BLaER1 treated with 17β-estradiol and CSF1 and Interleukin-3, amounts not matched to agents 10 nM and 100 nM (cell line): ENCODE results near the gene DZIP1.
A peak's percentile ranks its signal among the peaks of the same experiment; 100 is the strongest.

Experiments
- H3K27ac ChIP-seq, 11 experiments: shearing (Covaris generic); formaldehyde crosslinking; 2 replicates each; pipeline ENCODE4 v1.8.1; 2022
- H3K27me3 ChIP-seq, 11 experiments: shearing (Covaris generic); formaldehyde crosslinking; 2 replicates each; pipeline ENCODE4 v1.8.1; 2022
- H3K36me3 ChIP-seq, 11 experiments: shearing (Covaris generic); formaldehyde crosslinking; 2 replicates each; pipeline ENCODE4 v1.8.1; 2022
- H3K4me1 ChIP-seq, 10 experiments: shearing (Covaris generic); formaldehyde crosslinking; 2 replicates each; pipeline ENCODE4 v1.8.1; 2022
- H3K4me2 ChIP-seq, 11 experiments: shearing (Covaris generic); formaldehyde crosslinking; 2 replicates each; pipeline ENCODE4 v1.8.1; 2022
- H3K4me3 ChIP-seq, 10 experiments: shearing (Covaris generic); formaldehyde crosslinking; 2 replicates each; pipeline ENCODE4 v1.8.1; 2022
- H3K9ac ChIP-seq, 11 experiments: shearing (Covaris generic); formaldehyde crosslinking; 2 replicates each; pipeline ENCODE4 v1.8.1; 2022
- H3K9me3 ChIP-seq, 11 experiments: shearing (Covaris generic); formaldehyde crosslinking; replicated peaks in 1 of 11; 2 replicates each; pipeline ENCODE4 v1.8.1; 2022
- H4K20me1 ChIP-seq, 11 experiments: shearing (Covaris generic); formaldehyde crosslinking; 2 replicates each; pipeline ENCODE4 v1.8.1; 2022
- Cebpa-rat ChIP-seq, 11 experiments: shearing (Covaris generic); IDR thresholded peaks; 2 replicates each; pipeline ENCODE4 v1.8.1; 2022

The DZIP1 gene

DNA sequence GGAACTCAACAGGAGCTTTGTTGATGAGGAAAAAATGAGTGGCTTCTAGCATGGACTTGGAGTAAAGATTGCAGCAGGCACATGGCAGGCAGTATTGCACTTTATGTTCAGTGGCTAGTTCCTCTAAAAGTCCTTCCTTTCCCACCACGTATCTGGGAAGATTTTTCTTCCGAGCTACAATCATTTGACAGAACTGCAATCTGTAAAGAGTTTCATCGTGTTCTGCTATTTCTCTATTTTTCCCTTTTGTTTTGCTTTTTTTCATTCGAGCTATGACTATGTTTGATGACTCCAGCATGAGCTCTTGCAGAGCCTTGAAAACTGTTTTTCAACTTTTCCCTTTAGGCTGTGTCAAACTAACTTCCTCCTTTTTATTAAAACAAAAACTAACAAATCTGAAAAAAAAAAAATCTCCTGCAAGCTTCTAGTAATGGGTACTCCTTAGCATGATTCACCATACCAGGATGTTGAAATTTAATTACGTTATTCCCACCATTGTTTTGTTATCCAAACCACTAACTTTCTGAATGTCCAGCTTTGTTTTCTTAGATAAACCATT, 79.7 kb downstream of the DZIP1 start:
- Histone ChIP-seq H3K36me3 (no peaks in the 10 kb centered on the region), H3K4me3 (peak overlapping the region in 3 of 10 experiments; percentile 4 to 15 (median 6); a peak in 3 of 20 replicates), H3K27me3 (no peaks in the 10 kb centered on the region), H3K4me2 (peak overlapping the region in 5 of 11 experiments; percentile 35 to 89 (median 64); a peak in 10 of 22 replicates), H3K4me1 (peaks cover 0 to 23% (median 4%) of the 10 kb centered on the region in 10 experiments; a peak in 8 of 20 replicates), H3K9me3 (no peaks in the 10 kb centered on the region), H3K27ac (peak overlapping the region in 6 of 11 experiments; percentile 36 to 76 (median 70); a peak in 11 of 22 replicates), H4K20me1 (no peaks in the 10 kb centered on the region), H3K9ac (peak overlapping the region in 4 of 11 experiments; percentile 14 to 55 (median 50); a peak in 8 of 22 replicates)
- 0 out of 22 replicates have a peak, but pooled peaks of 1 of the 11 experiments have one; percentile 16 for TF ChIP-seq Cebpa-rat (IDR thresholded peaks at IDR 0.05)

DNA sequence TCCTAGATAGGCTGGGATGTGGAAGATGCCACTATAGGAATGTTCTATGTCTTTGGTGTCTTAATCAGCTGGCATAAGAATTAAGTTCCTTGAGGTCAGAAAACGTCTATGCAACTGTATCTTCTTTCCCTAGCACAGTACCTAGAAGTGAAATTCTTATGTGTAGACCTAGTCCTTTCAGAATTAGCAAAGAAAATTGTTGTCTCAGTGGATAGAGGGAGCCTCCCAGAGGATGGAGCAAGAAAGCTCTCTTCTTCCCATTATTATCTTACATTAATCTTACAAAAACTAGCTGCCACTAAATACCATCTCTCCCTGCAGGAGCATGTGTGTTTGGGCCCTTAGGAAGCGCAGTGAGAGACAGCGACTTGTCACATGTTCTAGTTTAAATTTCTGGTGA, 80.4 kb downstream of the DZIP1 start:
- Histone ChIP-seq H3K27me3 (no peaks in the 10 kb centered on the region), H3K4me3 (peak overlapping the region in 1 of 10 experiments; percentile 15; a peak in 2 of 20 replicates), H3K4me1 (peaks cover 0 to 23% (median 4%) of the 10 kb centered on the region in 10 experiments; a peak in 8 of 20 replicates), H4K20me1 (no peaks in the 10 kb centered on the region), H3K9ac (peak overlapping the region in 4 of 11 experiments; percentile 14 to 55 (median 50); a peak in 5 of 22 replicates), H3K27ac (peak overlapping the region in 6 of 11 experiments; percentile 13 to 76 (median 70); a peak in 10 of 22 replicates), H3K36me3 (no peaks in the 10 kb centered on the region), H3K4me2 (peak overlapping the region in 5 of 11 experiments; percentile 35 to 89 (median 64); a peak in 9 of 22 replicates), H3K9me3 (no peaks in the 10 kb centered on the region)
- TF ChIP-seq Cebpa-rat (IDR thresholded peaks at IDR 0.05) = no peak

DNA sequence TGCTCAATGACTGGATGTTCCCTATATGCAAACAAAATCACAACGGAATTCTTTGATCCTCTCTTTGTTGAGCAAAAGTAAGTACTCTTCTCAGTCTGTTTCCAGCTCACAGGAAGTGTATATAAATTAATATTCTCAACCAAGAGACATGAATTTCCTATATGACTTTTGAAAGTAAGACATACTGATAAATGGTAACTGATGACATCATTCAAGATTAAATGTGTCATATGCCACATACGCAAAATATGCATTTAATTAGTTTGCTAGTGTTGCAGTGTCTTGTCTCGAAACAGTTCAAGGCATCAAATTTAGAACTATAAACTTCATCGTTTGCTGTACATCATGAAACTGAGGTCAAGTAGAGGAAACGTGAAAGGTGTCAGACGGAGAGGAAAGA, 84.1 kb downstream of the DZIP1 start:
- no peaks in the 10 kb centered on the region for H4K20me1 ChIP-seq
- H3K27ac ChIP-seq = no peak overlapping the region
- no peak overlapping the region for H3K4me3 ChIP-seq
- H3K9me3 ChIP-seq = no peaks in the 10 kb centered on the region
- H3K4me2 ChIP-seq = no peak overlapping the region
- TF ChIP-seq Cebpa-rat (IDR thresholded peaks at IDR 0.05) = no peak
- H3K4me1 ChIP-seq = peaks cover 0 to 22% (median 4%) of the 10 kb centered on the region in 10 experiments; a peak in 8 of 20 replicates
- no peak overlapping the region for H3K9ac ChIP-seq
- H3K27me3 ChIP-seq = no peaks in the 10 kb centered on the region
- H3K36me3 ChIP-seq = no peaks in the 10 kb centered on the region

DNA sequence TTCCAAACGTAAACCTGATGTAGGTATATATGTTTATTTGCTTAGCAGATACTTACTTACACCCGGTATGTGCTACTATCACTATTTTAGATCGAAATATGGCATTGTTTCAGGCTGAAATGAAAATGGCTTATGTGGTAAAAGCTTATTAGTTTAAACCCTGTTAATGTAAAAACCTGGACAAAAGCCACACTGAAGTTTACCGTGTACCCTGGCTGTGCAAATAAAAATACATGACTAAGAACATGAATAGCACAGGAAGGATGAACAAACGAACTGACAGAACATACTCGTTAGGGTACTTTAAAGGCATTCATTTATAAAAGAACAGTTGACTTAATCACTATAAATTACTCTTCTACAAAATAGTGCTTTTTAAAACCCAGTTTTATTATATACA, 85.4 kb downstream of the DZIP1 start:
- peaks cover 0 to 13% (median under 1%) of the 10 kb centered on the region in 10 experiments; a peak in 7 of 20 replicates for H3K4me1 ChIP-seq
- peaks cover 0 to 1% (median 0%) of the 10 kb centered on the region in 11 experiments; a peak in 2 of 22 replicates for H3K9me3 ChIP-seq
- H3K4me3 ChIP-seq = no peak overlapping the region

DNA sequence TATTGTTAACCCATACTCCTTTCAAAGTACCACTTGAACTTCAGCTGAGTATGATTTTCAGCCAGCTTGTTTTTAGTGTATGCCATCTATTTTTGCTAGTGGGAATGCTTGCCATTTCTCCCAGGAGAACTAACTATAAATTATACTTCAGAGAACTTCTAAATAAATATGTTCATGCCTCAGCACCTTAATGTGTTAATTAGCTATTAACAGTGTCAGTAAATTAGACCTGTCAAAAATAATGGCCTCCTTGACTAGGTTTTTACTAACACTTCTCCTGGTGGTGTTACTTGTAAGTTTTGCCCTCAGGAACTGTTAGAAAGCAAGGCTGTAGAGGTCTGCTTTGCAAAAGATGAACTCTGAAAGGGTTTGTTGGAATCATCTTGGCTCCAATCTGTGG, 87.5 kb downstream of the DZIP1 start:
- H3K4me3 ChIP-seq = no peak overlapping the region
- H3K27ac ChIP-seq = no peak overlapping the region
- H3K27me3 ChIP-seq = no peaks in the 10 kb centered on the region
- no peaks in the 10 kb centered on the region for H3K4me1 ChIP-seq
- H3K9me3 ChIP-seq = peaks cover 10 to 20% (median 14%) of the 10 kb centered on the region in 11 experiments; a peak in 20 of 22 replicates
- no peak overlapping the region for H3K9ac ChIP-seq
- H4K20me1 ChIP-seq = no peaks in the 10 kb centered on the region
- no peak for TF ChIP-seq Cebpa-rat (IDR thresholded peaks at IDR 0.05)
- no peaks in the 10 kb centered on the region for H3K36me3 ChIP-seq
- no peak overlapping the region for H3K4me2 ChIP-seq

More for the DNA sequence above, 85.4 kb downstream of the DZIP1 start:
- Histone ChIP-seq H3K36me3 (no peaks in the 10 kb centered on the region), H3K9ac (no peak overlapping the region), H3K4me2 (no peak overlapping the region), H3K27me3 (no peaks in the 10 kb centered on the region), H4K20me1 (no peaks in the 10 kb centered on the region), H3K27ac (no peak overlapping the region)
- no peak for TF ChIP-seq Cebpa-rat (IDR thresholded peaks at IDR 0.05)

DNA sequence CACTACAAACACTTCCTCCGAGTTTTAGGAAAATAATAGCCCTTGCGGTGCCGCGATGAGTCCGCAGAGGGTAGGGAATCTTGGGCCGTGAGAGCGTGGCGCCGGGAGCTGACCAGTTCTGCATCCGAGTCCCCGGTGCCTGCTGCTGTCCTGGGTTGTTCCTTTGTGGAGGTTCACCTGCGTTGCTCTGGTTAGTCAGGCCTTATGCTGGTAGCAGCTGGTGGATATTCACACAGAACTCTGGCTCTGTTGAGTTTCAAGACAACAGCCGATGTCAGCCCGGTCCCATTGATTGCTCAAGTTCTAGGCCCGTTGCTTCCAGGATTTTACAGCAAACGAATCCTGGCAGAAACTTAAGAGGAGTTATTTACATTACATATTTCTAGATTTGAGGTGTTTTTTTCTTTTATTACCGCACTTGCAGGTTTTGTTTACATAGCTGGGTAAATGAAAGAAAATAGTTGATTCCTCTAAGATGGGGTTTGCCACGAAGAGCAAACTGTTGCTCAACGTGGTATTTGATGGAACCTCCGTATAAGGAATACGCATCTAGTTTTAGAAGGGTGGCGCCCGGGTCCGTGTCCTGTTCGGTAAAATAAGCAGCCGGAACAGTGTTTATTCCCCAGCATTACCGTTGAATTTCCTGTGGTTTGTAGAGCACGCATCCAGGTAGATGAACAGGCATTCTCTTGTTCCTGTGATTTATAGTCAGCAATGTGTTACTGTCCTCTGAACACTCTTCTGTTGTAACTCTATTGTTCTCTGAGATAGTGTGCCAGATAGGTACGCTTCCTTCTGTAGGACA, 90.7 kb downstream of the DZIP1 start:
- no peak overlapping the region for H3K27ac ChIP-seq
- H3K9ac ChIP-seq = no peak overlapping the region
- no peaks in the 10 kb centered on the region for H3K36me3 ChIP-seq
- no peak for TF ChIP-seq Cebpa-rat (IDR thresholded peaks at IDR 0.05)
- no peaks in the 10 kb centered on the region for H3K4me1 ChIP-seq
- no peak overlapping the region for H3K4me3 ChIP-seq
- H4K20me1 ChIP-seq = no peaks in the 10 kb centered on the region
- peaks cover 10 to 20% (median 14%) of the 10 kb centered on the region in 11 experiments; a peak in 20 of 22 replicates for H3K9me3 ChIP-seq
- H3K27me3 ChIP-seq = no peaks in the 10 kb centered on the region
- H3K4me2 ChIP-seq = no peak overlapping the region

DNA sequence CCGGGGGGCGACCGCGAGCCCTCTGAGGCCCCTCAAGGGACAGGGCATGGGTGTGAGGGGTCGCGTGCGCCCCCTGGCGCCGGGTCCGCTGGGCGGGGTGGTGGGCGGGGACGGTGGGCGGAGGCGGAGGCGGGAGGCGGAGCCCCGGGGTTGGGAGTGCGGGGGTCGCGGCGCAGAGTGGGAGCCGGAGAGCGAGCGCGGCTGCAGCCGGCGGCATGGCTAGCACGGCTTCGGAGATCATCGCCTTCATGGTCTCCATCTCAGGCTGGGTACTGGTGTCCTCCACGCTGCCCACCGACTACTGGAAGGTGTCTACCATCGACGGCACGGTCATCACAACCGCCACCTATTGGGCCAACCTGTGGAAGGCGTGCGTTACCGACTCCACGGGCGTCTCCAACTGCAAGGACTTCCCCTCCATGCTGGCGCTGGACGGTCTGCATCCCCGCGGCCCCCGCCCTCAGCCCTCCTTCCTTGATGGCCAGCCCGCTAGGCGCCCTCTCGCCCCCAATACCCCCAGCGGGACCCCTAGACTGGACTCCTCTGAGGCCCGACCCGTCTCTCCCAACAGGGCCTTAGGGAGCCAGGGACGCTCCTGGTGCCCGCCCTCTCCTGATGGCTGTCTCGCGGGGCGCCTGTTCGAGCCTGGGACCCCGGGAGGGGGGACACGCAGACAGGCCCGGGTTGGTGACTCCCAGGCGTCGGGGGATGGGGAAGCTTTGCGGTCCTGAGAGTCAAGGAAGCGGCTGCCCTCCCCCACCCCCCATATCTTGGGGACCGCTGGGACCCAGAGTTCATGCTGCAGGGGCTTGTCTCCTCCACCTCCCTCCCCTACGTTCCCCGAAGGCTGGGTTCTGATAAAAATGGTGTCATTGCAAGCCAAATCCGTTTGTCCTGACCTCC, 91.7 kb downstream of the DZIP1 start, which contains the start of gene CLDN10:
Gene CLDN10 (plus strand): TSS at position 182 of the 903 bp plus-strand sequence. CDS start 34 bp downstream, at position 216.
- Histone ChIP-seq H3K9ac (no peak within 1 kb of the TSS), H3K27me3 (no peaks in the 10 kb centered on the region), H3K4me2 (no peak within 1 kb of the TSS), H4K20me1 (no peaks in the 10 kb centered on the region), H3K27ac (no peak within 1 kb of the TSS), H3K36me3 (no peaks in the 10 kb centered on the region), H3K9me3 (peaks cover 10 to 20% (median 14%) of the 10 kb centered on the region in 11 experiments; a peak in 20 of 22 replicates), H3K4me3 (no peak within 1 kb of the TSS), H3K4me1 (no peaks in the 10 kb centered on the region)
- TF ChIP-seq Cebpa-rat (IDR thresholded peaks at IDR 0.05) = no peak

DNA sequence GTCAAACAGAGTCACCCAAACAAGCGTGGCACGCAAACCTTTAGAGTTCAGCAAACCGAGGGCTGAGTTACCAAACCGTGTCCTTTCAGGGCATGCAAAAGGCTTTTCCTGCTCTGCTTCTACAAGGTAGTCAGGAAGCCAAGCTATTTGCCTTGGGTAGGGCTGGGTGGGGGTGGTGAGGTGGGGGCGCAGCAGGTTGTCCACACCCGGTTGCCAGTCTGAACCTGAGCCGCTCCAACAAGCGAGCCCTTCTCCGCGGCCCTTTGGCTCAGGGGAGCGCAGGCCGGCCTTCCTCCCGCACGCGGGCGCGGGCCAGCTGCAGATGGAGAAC, 92.3 kb downstream of the DZIP1 start:
- Histone ChIP-seq H4K20me1 (no peaks in the 10 kb centered on the region), H3K27ac (no peak overlapping the region), H3K36me3 (no peaks in the 10 kb centered on the region), H3K4me3 (no peak overlapping the region), H3K4me2 (no peak overlapping the region), H3K9ac (no peak overlapping the region), H3K9me3 (peaks cover 10 to 20% (median 14%) of the 10 kb centered on the region in 11 experiments; a peak in 20 of 22 replicates), H3K4me1 (no peaks in the 10 kb centered on the region), H3K27me3 (no peaks in the 10 kb centered on the region)
- TF ChIP-seq Cebpa-rat (IDR thresholded peaks at IDR 0.05) = no peak
